Suprapubic skin (tissue), 4 donors: ENCODE data around the gene OR4D2. TPM values are rescaled to one million over a fixed set of nuclear protein-coding genes. Genes with fewer than 3 reads are reported as not detected.

Source experiments
- DNase-seq, 2 donors: peaks; one replicate each; pipeline ENCODE4 v3.0.0-alpha.2; 2019; ENCODE audit warnings: low spot score in 2 of 2
- H3K27ac ChIP-seq: fragments of 200-600 bp; sonication (generic); one replicate; pipeline ENCODE4 v1.5.1; 2019
- H3K27me3 ChIP-seq: fragments of 200-600 bp; sonication (generic); one replicate; pipeline ENCODE4 v1.5.1; 2019
- H3K36me3 ChIP-seq: fragments of 200-600 bp; sonication (generic); one replicate; pipeline ENCODE4 v1.5.1; 2019
- H3K4me1 ChIP-seq: fragments of 200-600 bp; sonication (generic); one replicate; pipeline ENCODE4 v1.5.1; 2019
- H3K4me3 ChIP-seq: fragments of 200-600 bp; sonication (generic); one replicate; pipeline ENCODE4 v1.5.1; 2019; ENCODE audit warnings: mild to moderate bottlenecking
- H3K9me3 ChIP-seq: fragments of 200-600 bp; sonication (generic); one replicate; pipeline ENCODE4 v1.5.1; 2019
- EP300 ChIP-seq: sonication (generic); formaldehyde crosslinking; IDR thresholded peaks from one replicate; pipeline ENCODE4 v1.6.1; 2017; ENCODE audit warnings: antibody characterized with exemption
- POLR2A ChIP-seq, 2 donors: fragments of 450-650 bp; IDR thresholded peaks; one replicate each; pipeline ENCODE4 v1.6.1; 2017; ENCODE audit warnings: antibody characterized with exemption in 2 of 2, mild to moderate bottlenecking in 2 of 2, moderate library complexity in 2 of 2
- POLR2AphosphoS5 ChIP-seq, 3 donors: sonication (generic); formaldehyde crosslinking; IDR thresholded peaks; one replicate each; pipeline ENCODE4 v1.6.1; 2017; ENCODE audit warnings: antibody characterized with exemption in 3 of 3
- WGBS: methylation state at CpG from one replicate; pipeline ENCODE4 v1.1.5; 2018; 5-methylcytosine and 5-hydroxymethylcytosine counted together
- total RNA-seq, 4 donors: library from RNA; depleted of rRNA; stranded (reverse); fragments of >200 nt; gene quantifications; one replicate each; pipeline ENCODE4 v1.1.0, GENCODE V29; 2016
- TF ChIP-seq, protein P1 (sequence below), 2 donors: fragments of 200-600 bp in 1 of 2; fragments of 450-650 bp in 1 of 2; sonication (generic) in 1 of 2; IDR thresholded peaks; one replicate each; pipeline ENCODE4 v1.5.1; 2016 to 2019; ENCODE audit warnings: antibody characterized with exemption in 2 of 2, mild to moderate bottlenecking in 1 of 2, moderate library complexity in 1 of 2

Gene OR4D2
- total RNA-seq, 4 donors from 2014 or later, result not detected

GRCh38 chr17:58207451-58207850 lies 40.7 kb downstream of the OR4D2 start:
- no peaks in the 10 kb centered on the region for H3K27me3 ChIP-seq
- DNase-seq, result no peak
- H3K36me3 ChIP-seq, result peaks cover 64% of the 10 kb centered on the region
- no peaks in the 10 kb centered on the region for H3K4me1 ChIP-seq
- WGBS, result 77% methylated on average over 3 of the region's 3 CpGs
- no peak overlapping the region for H3K27ac ChIP-seq
- H3K4me3 ChIP-seq, result no peak overlapping the region
- H3K9me3 ChIP-seq, result no peaks in the 10 kb centered on the region
- TF ChIP-seq EP300, result no peak
- no peak for TF ChIP-seq POLR2AphosphoS5 (IDR thresholded peaks at IDR 0.05)
- TF ChIP-seq, protein P1, sequence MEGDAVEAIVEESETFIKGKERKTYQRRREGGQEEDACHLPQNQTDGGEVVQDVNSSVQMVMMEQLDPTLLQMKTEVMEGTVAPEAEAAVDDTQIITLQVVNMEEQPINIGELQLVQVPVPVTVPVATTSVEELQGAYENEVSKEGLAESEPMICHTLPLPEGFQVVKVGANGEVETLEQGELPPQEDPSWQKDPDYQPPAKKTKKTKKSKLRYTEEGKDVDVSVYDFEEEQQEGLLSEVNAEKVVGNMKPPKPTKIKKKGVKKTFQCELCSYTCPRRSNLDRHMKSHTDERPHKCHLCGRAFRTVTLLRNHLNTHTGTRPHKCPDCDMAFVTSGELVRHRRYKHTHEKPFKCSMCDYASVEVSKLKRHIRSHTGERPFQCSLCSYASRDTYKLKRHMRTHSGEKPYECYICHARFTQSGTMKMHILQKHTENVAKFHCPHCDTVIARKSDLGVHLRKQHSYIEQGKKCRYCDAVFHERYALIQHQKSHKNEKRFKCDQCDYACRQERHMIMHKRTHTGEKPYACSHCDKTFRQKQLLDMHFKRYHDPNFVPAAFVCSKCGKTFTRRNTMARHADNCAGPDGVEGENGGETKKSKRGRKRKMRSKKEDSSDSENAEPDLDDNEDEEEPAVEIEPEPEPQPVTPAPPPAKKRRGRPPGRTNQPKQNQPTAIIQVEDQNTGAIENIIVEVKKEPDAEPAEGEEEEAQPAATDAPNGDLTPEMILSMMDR (IDR thresholded peaks at IDR 0.05), result no peak
- no peak for TF ChIP-seq POLR2A (IDR thresholded peaks at IDR 0.05)

GRCh38 chr17:58208344-58208743 lies 41.6 kb downstream of the OR4D2 start:
- peaks cover 73% of the 10 kb centered on the region for H3K36me3 ChIP-seq

GRCh38 chr17:58210922-58211321 lies 44.1 kb downstream of the OR4D2 start:
- Histone ChIP-seq H3K36me3 (peaks cover 91% of the 10 kb centered on the region), H3K4me3 (no peak overlapping the region), H3K27me3 (no peaks in the 10 kb centered on the region), H3K4me1 (no peaks in the 10 kb centered on the region), H3K27ac (no peak overlapping the region), H3K9me3 (no peaks in the 10 kb centered on the region)
- 83% methylated on average over 5 of the region's 5 CpGs for WGBS
- TF ChIP-seq, protein P1 (IDR thresholded peaks at IDR 0.05), result no peak
- TF ChIP-seq POLR2AphosphoS5 (IDR thresholded peaks at IDR 0.05) (no peak), EP300 (no peak), POLR2A (IDR thresholded peaks at IDR 0.05) (no peak)
- DNase-seq, result no peak

More at GRCh38 chr17:58208344-58208743, 41.6 kb downstream of the OR4D2 start:
- Histone ChIP-seq H3K4me1 (no peaks in the 10 kb centered on the region), H3K27me3 (no peaks in the 10 kb centered on the region), H3K9me3 (no peaks in the 10 kb centered on the region), H3K27ac (no peak overlapping the region), H3K4me3 (no peak overlapping the region)
- TF ChIP-seq POLR2AphosphoS5 (IDR thresholded peaks at IDR 0.05) (no peak), EP300 (no peak)
- WGBS, result 96% methylated on average over 5 of the region's 5 CpGs
- DNase-seq, result no peak

DNA sequence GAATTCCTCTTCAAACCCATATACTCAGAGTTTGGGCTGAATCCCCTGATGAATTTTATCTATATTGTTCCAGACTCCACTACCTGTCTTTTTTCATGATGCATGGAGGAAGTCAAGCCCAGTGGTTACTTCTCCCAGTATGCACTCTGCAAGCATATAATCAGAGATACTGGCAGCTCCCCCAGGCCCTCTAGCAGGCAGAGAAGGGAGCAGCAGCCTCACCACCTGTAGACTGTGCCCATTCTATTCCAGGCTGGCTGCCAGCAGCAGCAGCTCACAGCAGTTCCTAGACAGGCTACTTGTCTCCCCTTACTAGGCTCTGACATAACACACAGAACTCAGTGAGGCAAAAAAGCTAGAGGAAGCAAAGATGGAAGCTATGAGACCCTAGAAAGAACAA lies 48.9 kb downstream of the OR4D2 start:
- H3K27ac ChIP-seq, result no peak overlapping the region
- H3K36me3 ChIP-seq, result peaks cover 51% of the 10 kb centered on the region
- TF ChIP-seq, protein P1 (IDR thresholded peaks at IDR 0.05), result no peak

DNA sequence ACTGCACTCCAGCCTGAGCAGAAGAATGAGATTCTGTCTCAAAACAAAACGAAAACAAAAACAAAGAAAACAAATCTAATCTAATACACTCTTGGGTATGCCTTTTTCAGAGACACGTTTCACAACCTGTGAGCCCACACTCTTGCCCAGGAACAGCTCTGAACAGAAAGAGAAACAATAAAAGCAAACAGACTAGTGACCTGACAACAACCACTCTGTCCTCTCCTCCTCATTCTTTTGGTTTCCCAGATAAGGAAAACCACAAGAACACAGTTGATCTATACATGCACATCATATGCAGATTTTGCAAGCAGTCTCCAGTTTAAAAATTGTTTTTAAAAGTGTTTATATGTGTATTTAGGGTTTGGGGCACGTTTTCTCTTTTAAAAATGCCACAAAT lies 51.0 kb downstream of the OR4D2 start:
- no peaks in the 10 kb centered on the region for H3K27me3 ChIP-seq

More for the DNA sequence above, 48.9 kb downstream of the OR4D2 start:
- Histone ChIP-seq H3K9me3 (no peaks in the 10 kb centered on the region), H3K4me1 (peaks cover 7% of the 10 kb centered on the region), H3K4me3 (no peak overlapping the region), H3K27me3 (no peaks in the 10 kb centered on the region)
- no peak for DNase-seq

DNA sequence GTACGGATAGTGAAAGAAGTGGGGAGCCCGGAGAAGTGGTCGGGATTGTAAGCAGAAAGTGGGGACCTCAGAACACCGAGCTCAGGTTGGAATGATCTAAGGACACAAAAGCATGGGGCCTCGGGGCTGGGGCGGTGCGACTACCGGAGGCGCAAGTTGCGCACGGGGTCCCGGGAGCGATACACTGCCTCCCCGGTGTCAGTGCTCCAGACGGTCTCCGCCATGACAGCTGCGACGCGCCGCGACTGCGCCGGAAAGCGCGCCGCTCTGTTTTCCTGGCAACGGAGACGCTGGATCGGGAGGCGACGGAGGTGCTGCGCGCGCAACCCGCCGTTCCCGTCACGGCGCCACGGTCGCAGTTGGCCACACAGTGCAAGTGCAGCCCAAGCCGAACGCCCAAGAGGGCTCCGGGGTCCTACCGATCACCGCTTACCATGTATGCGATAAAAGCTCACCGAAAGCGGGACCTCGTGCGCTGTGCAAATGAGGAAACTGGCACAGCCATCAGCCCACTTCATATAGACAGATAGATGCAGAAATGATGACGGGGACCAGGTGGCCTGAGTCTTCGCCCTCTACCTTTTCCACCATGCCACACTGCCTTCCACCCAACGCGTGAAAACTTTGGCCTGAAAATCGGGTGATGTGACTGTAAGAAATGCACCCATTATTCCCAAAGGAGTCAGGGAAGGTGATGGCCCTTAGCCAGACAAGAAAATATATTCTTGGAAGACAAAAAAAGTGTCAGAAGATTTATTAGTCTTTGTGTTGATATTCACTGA lies 52.4 kb downstream of the OR4D2 start, which contains the start of gene MKS1:
MKS1 (minus strand) TSS at position 249 of the 782 bp plus-strand sequence; CDS start at position 224, 25 bp downstream.
- H3K36me3 ChIP-seq, result peaks cover 19% of the 10 kb centered on the region
- TF ChIP-seq POLR2A (IDR thresholded peaks at IDR 0.05) (peak in 1 of 2 donors; percentile 27), EP300 (no peak), POLR2AphosphoS5 (IDR thresholded peaks at IDR 0.05) (peak in 2 of 3 donors; percentile 52 to 68)
- TF ChIP-seq, protein P1 (IDR thresholded peaks at IDR 0.05), result peak; percentile 38 to 87
- H3K9me3 ChIP-seq, result no peaks in the 10 kb centered on the region
- WGBS, result 2% methylated on average over 40 of the region's 56 CpGs
- peak within 1 kb of the TSS; percentile 89 for H3K4me3 ChIP-seq
- H3K4me1 ChIP-seq, result peaks cover 7% of the 10 kb centered on the region
- H3K27me3 ChIP-seq, result no peaks in the 10 kb centered on the region
- H3K27ac ChIP-seq, result peak within 1 kb of the TSS; percentile 85
- peak; percentile 95 to 96 for DNase-seq

More for the DNA sequence above, 51.0 kb downstream of the OR4D2 start:
- H3K27ac ChIP-seq, result no peak overlapping the region
- 95% methylated on average over 3 of the region's 3 CpGs for WGBS
- no peaks in the 10 kb centered on the region for H3K9me3 ChIP-seq
- H3K4me3 ChIP-seq, result no peak overlapping the region
- H3K4me1 ChIP-seq, result peaks cover 7% of the 10 kb centered on the region
- no peak for DNase-seq
- TF ChIP-seq POLR2AphosphoS5 (IDR thresholded peaks at IDR 0.05), result no peak
- peaks cover 34% of the 10 kb centered on the region for H3K36me3 ChIP-seq
